Activated gamma-delta T cell treated with Interleukin-2 at 50 U/mL for 16 hours (primary cell): ENCODE measurements around the gene FAHD2B.
"Not testable (repeated sequence)": the region's sequence is repeated elsewhere in the genome, so short reads cannot be mapped to it uniquely, and the experiment has no call there.

Source experiments
- DNase-seq: peaks from one replicate; pipeline ENCODE4 v3.0.0-alpha.2; 2020

The FAHD2B gene, protein sequence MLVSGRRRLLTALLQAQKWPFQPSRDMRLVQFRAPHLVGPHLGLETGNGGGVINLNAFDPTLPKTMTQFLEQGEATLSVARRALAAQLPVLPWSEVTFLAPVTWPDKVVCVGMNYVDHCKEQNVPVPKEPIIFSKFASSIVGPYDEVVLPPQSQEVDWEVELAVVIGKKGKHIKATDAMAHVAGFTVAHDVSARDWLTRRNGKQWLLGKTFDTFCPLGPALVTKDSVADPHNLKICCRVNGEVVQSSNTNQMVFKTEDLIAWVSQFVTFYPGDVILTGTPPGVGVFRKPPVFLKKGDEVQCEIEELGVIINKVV

DNA sequence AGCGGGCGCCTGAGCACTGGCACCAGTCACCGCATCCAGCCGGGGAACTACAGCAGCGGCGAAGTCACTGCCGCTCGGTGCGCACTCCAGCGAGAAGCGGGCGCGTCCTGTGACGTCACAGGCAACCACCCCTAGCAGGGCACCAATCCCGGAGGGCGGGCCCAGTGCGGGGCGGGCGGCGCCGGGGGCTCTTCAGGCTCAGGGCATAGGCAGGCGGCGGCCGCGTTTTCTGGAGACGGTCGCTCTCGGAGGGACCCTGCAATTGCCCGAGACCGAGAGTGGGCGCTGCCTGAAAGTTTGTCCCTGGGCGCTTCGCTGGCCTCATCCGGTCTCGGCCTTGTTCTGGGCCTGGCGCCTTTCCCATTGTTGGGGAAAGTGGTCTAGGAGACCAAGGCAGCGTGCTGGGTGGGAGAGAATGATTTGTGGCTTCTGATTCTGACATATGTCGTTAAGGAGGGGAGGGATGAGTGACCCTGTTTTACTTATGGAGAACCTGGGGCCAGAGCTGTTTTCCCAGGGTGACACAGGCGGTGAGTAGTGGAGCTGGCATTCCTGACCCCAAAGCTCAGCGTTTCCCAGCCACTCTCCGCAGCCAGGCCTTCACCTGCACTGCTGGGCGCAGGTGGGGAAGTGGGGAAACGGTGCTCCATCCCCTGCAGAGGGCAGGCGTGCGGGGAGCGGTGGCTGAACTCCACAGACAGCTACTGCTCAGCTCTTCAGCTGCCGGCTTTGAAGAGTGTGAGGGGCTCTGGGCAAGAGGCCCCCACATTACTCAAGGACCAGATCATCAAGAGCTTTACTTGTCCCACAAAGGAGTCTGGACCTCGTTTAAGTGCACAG, at the start of gene FAHD2B:
Gene FAHD2B, minus strand, starts transcription at position 111 of the 840 bp plus-strand sequence. CDS start 3,176 bp downstream, outside the sequence.
- peak; percentile 73 for DNase-seq

DNA sequence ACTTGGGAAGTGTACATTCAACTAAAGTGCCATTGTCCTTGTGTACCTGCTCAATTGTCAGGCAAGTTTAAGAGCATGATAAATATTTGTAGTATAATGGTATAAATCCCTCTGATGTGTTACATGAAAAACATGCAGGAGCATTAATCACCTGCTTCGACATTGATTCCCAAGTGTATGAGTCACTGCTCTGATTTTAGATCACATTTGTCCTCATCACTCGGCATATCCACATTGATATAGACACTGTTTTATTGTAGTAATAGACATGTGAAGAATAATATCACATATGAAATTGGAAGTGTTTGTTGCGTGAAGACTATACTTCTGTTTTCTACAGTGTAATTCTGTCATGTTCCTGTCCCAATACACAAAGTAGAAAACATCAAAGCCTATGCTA, 49.3 kb upstream of the FAHD2B start:
- not testable (repeated sequence) for DNase-seq

DNA sequence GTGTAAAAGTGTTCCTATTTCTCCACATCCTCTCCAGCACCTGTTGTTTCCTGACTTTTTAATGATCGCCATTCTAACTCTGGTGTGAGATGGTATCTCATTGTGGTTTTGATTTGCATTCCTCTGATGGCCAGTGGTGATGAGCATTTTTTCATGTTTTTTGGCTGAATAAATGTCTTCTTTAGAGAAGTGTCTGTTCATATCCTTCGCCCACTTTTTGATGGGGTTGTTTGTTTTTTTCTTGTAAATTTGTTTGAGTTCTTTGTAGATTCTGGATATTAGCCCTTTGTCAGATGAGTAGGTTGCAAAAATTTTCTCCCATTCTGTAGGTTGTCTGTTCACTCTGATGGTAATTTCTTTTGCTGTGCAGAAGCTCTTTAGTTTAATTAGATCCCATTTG, 34.4 kb upstream of the FAHD2B start:
- not testable (repeated sequence) for DNase-seq

DNA sequence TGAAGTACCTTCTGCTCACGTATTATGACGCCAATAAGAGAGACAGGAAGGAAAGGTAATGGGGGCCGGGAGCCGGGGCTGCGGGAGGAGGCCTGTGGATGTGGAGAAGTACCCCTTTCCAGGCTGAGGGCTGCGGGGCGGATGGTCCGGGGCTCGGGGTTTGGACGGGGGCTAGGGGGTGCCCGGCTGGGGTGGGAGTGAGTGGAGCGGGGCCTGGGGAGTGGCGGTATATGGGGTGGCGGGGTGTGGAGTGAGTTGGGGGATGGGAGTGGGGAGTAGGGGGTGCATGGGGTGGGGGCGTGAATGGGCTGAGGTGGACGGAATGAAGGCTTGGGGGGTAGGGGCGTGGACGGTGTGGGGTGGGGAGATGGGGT, 19.2 kb upstream of the FAHD2B start:
- DNase-seq: not testable (repeated sequence)

DNA sequence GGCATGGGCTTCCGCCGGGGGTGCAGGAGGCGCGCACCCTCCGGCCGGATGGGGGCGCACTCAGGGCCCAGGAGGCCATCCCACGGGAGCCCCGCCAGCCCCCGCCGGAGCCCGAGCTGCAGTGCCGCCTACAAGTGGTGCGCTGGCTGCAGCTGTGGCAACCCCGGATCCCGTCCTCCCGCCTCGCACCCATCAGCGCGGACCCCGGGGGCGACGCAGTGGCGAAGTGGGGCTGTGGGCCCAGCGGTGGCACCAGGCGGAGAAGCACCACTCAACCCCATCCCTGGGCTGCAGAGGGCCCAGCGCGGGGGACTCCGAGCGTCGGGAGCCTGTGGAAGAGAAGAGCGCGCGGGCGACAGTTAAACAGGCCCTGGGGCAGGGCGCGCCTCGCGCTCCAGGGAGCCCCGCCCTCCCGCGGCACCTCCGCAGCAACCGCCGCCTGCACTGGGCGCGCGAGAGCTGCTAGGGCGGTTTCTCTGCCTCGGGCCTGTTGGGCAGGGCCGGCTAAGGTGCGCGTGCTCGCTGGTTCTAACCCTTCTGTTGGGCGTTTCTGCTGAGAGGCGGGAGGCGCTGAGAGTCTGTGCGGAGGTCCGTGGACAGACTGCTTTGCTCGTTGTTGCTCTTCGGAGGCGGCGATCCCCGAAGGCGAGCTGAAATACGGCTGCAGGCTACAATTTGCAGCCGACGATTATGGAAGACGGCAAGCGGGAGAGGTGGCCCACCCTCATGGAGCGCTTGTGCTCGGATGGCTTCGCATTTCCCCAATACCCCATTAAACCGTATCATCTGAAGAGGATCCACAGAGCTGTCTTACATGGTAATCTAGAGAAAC, 18.6 kb upstream of the FAHD2B start, which contains the start of gene ANKRD36:
Gene ANKRD36, plus strand, starts transcription at position 104 of the 832 bp plus-strand sequence. Its CDS starts 587 bp downstream, at position 691.
- peak; percentile 79 for DNase-seq

DNA sequence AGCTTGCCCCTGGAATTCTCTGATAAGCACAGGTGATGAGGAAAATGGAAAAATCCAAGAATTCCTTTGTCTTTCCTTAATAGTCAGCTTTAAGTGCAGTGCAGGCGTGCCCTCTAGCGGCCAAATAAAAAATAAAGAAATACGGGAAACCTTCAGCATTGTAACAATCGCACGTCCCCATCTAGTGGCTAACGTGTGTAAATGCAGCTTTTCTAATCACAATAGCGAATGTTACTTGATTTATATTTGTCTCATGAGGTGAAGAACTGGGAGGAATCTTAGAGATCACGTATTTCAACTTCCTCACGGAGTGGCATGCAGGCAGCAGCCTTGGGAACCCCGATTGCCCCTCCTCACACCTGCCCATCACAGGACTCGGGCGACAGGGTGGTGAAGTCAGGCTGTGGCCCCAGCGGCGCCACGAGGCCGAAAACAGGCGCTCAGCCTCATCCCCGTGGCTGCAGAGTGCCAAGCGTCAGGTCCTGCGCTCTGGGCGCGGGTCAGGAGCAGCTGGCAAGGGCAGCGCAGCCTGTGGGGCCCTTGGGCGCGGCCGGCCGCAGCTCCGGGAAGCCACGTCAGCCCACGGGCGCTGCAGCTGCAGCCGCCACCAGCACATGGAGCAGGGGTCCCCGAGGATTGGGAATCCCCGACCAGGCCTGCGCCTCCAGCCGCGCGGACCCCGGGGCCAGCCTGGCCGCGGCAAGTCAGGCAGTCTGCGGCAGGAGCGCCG, 17.8 kb upstream of the FAHD2B start:
- peak; percentile 66 for DNase-seq

DNA sequence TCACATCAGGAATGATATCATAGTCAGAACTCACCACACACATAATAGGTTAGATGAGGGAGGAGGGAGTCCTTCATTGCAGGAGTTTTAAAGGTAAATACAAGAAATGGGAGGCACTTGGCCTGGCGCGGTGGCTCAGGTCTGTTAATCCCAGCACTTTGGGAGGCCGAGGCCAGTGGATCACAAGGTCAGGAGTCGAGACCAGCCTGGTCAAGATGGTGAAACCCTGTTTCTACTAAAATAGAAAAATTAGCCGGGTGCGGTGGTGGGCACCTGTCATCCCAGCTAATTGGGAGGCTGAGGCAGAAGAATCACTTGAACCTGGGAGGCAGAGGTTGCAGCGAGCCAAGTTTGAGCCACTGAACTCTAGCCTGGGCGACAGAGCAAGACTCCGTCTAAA, 16.6 kb upstream of the FAHD2B start:
- DNase-seq: not testable (repeated sequence)

DNA sequence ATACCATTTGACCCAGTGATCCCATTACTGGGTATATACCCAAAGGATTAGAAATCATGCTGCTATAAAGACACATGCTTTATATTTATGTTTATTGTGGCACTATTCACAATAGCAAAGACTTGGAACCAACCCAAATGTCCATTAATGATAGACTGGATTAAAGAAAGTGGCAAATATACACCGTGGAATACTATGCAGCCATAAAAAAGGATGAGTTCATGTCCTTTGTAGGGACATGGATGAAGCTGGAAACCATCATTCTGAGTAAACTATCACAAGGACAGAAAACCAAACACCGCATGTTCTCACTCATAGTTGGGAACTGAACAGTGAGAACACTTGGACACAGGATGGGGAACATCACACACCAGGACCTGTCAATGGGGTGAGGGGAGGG, 12.2 kb upstream of the FAHD2B start:
- not testable (repeated sequence) for DNase-seq

DNA sequence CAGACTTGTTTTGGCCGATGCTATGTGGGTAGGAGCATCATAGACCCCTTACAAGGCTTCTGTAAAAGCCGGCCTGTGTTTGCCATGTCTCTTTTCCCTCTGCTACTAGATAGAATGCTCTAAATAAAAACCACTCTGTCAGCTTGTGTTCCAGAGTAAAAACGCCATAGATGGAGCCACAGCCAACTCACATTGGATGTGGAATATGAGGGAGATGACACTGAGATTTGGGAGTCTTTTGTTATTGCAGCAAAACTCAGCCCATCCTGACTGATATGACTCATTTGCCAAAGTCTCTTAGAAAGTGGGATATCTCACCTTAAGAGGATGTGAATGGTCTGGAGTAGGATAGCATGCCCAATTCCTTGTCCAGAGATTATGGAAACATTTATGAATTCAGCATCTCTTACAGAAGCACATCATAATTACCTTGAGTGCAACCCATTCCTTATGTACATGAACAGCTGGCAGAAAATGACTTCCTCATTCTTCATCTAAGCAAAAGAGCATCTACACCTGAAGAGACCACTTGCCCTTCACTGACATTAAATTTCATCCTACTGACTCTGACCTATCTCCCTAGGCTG, 4.2 kb upstream of the FAHD2B start:
- DNase-seq: not testable (repeated sequence)

DNA sequence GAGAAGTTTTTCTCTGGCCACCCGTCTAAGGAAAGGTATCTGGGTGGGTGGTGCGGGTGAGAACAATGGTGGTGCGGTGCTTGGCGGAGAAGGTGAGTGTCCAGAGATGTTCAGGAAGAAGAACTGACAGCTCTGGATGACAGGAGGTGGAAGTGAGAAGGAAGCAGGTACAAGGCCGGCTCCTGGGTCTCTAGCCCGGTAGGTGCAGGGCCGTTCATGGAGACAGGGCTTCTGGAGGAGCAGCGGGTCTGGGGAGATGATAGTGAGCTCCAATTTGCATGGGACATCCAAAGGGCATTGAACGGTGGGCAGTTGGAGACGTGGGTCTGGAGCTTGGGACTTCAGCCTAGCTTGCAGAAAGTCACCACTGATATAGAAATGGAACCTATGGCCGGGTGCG, 979 bp upstream of the FAHD2B start:
- no peak for DNase-seq

DNA sequence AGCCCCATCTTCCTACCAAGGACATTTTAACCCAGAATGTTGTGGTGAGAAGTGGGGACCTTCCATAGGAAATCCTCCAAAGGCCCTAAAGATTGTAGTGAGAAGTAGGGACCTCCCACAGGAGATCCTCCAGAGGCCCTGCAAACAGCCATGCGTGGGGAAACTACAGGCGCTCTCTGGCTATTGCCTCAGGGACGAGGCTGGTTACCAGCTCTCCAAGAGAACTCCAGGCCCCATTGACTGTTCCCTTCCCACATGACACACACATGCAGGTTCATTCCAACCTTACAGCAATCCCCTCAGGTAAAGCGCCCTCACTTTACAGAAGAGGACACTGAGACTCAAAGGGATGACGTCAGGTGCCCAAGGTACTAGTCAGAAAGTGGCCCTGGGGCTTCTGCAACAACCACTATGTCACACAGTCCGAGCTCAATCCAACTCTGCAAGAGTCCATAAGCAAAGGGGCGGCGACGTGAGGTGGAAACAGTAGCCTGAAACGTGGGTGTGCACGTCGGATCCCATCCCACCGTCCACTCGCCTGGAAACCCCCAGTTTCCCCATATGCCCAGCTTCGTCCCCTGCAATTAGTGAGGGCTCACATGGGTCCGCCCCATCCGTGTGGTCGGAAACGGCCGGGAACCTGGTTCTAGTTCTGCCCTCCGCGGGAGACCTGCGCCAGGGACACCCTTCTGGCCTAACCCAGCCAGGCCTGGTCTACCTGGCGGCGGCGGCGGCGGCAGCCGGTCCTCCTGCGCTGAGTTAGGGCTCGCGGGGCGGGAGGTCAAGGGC, 505 bp downstream of the FAHD2B start:
- not testable (repeated sequence) for DNase-seq

DNA sequence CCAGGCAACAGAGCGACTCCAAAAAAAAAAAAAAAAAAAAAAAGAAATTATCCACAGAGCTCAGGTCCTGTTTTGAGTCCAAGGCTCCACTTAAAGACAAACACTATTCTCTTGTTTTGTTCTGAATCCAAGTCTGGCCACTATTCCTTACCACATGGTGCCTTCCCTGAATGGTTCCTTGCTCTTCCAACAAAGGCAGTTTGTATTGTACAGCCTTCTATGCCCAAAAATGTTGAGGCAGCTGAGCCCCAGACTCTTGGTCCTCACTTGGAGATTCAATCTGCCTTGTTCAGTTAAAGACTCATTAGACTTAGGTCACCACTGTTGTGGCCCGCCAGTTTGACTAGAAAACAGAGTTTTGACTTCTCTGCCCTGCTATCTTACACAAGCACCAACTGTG, 1.7 kb downstream of the FAHD2B start:
- not testable (repeated sequence) for DNase-seq

DNA sequence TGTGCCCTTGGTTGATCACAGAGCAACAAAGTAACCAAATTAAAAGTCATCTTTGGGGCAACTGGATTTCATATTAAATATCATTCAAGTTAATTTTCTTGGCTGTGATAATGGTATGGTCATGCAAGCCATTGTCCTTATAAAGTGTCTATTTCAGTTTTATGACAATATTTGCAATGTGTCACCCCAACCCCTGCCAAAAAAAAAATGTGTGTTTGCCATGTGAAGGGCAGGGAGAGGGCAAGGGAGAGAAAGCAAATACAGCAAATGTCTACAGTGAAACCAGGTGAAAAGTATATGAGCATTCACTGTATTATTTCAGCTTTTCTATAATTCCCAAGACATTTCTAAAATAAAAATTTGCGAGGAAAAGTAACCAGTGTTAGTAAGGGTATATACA, 6.0 kb downstream of the FAHD2B start:
- not testable (repeated sequence) for DNase-seq

DNA sequence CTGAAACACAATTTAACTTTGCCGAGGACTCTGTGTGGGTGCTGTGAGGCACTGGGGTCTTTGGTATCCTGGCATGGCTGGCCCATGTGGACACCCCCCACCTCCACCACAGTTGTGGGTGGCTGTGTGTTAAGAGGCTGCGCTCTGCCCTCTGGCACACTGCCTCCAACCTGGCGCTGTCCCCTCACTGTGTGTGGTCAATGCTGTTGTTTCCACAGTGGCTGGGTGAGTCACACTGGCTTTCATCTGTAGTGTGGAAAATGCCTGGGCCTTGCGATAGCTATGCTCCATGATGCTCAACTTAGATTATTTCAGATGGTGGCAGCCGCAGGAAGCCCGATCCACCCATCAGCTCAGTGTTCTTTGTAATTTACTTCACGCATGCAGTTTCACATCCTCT, 9.6 kb downstream of the FAHD2B start:
- DNase-seq: not testable (repeated sequence)

DNA sequence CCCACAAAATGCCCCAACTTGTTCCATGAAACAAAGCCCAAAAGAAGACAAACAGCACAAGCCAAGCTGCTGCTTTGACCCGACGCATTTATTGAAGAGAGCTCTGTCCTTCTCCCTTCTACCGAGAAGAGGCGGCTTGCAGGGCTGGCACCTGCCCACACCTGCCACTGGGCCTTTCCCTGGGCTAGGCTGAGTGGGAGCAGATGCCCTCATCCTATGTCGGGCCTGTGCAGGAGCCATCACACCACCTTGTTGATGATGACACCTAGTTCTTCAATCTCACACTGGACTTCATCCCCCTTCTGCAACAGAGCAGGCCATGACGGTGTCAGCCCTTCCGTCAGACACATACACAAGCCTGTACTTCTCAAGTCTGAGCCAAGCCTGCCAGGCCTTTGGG, 11.2 kb downstream of the FAHD2B start:
- DNase-seq: not testable (repeated sequence)

DNA sequence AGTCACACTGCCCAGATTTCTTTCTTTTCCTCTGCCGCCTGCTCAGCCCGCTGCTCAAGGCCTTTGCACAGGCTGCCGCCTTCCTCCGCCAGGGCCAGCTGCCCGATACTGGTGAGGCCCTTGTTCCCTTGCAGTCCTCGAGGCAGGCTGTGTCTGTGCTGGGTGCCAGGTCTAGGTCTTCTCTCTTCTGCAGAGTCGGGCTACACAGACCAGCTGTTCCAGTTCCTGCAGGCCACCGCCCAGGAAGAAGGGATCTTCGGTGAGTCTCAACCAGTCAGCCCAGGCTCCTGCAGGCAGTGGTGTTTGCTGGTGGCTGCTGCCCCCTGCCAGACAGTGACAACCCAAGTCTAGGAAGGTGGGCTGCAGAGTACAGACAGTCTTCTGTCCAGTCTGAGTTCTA, 12.5 kb downstream of the FAHD2B start:
- DNase-seq: not testable (repeated sequence)

DNA sequence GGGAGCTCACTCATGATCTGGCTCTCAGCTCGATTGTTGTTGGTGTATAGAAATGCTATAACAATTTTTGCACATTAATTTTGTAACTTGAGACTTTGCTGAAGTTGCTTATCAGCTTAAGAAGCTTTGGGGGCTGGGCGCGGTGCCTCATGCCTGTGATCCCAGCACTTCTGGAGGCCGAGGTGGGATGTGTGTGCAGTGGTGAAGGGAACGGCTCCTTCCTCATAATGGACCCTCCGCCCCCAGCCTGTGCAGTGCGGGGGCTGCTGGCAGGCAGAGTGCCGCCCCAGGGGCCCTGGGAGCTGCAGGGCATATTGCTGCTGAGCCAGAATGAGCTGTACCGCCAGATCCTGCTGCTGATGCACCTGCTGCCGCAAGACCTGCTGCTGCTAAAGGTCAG, 13.8 kb downstream of the FAHD2B start:
- not testable (repeated sequence) for DNase-seq

DNA sequence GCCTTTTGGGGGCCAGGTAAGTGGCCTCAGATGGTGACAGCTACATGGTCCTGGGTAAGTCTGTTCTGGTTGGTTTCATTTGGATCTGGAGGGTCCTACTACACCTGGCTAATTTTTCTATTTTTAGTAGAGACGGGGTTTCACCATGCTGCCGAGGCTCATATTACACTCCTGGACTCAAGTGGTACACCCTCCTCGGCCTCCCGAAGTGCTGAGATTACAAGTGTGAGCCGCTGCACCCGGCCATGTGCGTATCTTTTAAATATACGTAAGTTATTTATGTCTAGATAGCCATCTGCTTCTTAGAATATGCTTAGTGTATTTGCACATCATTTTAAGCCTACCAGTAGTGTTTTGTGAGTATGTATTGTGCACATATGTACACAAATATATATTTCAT, 17.5 kb downstream of the FAHD2B start:
- not testable (repeated sequence) for DNase-seq

DNA sequence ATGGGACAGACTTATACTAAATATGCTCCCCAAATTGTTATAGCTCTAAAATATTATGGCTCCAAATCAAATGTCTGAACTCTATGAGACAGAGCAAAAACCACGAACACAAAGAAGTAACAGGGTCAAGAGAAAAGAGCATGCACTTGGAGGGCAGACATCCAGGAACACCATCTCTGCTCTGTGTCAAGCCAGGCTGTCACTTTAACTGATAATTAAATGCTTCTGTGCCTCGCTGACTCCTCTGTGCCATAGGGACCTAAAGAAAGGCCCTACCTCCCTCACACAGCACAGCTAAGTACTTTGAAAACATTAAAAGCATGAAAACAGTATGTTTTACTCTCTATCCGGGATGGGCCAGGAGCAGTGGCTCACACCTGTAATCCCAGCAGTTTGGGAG, 23.8 kb downstream of the FAHD2B start:
- not testable (repeated sequence) for DNase-seq

DNA sequence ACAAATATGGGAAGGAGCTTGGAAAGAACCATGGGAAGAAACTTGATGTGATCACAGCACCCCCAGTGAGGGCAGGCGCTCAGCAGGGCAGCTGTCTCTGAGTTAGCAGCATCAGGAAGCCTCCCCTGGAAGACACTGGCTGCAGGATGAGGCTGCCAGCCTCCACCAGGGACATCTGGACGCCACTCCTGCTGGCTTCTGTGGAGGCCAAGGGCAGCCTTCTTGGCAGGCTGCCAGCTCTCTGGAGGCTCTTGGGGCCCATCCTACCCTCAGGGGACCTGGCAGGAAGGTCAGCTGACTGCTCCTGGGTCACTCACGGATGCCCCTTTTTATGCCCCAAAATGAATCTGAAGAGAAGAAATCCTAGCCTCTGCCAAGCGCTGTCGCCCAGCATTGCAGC, 26.0 kb downstream of the FAHD2B start:
- DNase-seq: not testable (repeated sequence)

DNA sequence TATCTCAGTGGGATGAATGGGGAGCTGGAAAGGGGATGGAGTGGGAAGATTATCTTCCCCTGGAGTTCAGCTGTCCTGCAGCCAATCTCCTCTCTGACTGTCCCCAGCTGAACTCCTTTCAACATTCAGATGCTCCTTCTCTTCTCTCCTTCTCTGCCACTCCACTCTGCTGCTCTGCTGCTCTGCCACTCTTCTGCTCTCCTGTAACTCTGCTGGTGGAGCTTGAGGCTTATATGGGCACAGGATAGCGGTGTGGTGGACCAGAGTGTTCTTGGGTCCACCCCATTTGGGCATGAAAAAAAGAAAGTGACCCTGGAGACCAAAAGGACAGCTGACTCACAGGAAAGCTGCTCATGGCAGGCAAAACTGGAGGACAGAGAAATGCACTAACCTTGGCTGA, 26.6 kb downstream of the FAHD2B start:
- no peak for DNase-seq
